MM.1S (cell line): Measurements from ENCODE around the gene NAALADL2.

Experiments
- EZH2 ChIP-seq: fragments of 300-600 bp; sonication (generic); optimal IDR thresholded peaks from 2 replicates; pipeline ENCODE3; 2017; ENCODE audit warnings: low read depth, mild to moderate bottlenecking, antibody characterized with exemption, low read length, mixed read lengths
- TF ChIP-seq, protein P1 (sequence below): fragments of 300-600 bp; sonication (generic); IDR thresholded peaks from 2 replicates; pipeline ENCODE4 v1.5.1; 2016; ENCODE audit warnings: antibody characterized with exemption, low read length, mixed read lengths

DNA sequence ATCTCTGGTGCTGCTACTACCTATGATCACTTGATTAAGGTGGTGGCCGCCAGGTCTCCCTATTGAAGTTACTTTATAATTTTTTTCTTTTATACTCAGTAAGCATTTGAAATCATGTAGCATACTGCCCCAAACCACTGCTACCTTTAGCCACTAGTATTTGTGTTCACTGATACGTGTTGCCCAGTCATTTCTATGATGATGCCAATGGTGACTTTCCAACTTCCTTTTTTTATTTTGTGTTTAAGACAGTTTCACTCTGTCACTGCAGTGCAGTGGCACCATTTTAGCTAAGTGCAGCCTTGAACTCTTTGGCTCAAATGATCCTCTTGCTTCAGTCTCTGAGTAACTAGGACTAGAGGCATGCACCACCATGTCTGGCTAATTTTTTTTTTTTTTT is 598.2 kb downstream of the NAALADL2 start:
- TF ChIP-seq, protein P1, sequence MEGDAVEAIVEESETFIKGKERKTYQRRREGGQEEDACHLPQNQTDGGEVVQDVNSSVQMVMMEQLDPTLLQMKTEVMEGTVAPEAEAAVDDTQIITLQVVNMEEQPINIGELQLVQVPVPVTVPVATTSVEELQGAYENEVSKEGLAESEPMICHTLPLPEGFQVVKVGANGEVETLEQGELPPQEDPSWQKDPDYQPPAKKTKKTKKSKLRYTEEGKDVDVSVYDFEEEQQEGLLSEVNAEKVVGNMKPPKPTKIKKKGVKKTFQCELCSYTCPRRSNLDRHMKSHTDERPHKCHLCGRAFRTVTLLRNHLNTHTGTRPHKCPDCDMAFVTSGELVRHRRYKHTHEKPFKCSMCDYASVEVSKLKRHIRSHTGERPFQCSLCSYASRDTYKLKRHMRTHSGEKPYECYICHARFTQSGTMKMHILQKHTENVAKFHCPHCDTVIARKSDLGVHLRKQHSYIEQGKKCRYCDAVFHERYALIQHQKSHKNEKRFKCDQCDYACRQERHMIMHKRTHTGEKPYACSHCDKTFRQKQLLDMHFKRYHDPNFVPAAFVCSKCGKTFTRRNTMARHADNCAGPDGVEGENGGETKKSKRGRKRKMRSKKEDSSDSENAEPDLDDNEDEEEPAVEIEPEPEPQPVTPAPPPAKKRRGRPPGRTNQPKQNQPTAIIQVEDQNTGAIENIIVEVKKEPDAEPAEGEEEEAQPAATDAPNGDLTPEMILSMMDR = no peak
- TF ChIP-seq EZH2 = no peak
